AG09309 (cell line): ENCODE results near the gene BCL2L15.

ENCODE experiments used
- DNase-seq: peaks from one replicate; pipeline ENCODE4 v3.0.0-alpha.2; 2010; ENCODE audit warnings: low read depth
- H3K4me3 ChIP-seq: 2 replicates; pipeline ENCODE4 v1.5.1; 2011; ENCODE audit warnings: mild to moderate bottlenecking, low read depth, low read length, moderate library complexity; ENCODE audit not compliant: control insufficient read depth
- TF ChIP-seq, protein P1 (sequence below): IDR thresholded peaks from 2 replicates; pipeline ENCODE4 v1.5.1; 2011; ENCODE audit warnings: mild to moderate bottlenecking, low read depth, low read length, inconsistent platforms; ENCODE audit not compliant: insufficient read depth, control insufficient read depth; ENCODE audit errors: missing control alignments

Gene BCL2L15

GRCh38 chr1:113898241-113898814, 10.9 kb upstream of the BCL2L15 start:
- no peak for DNase-seq
- TF ChIP-seq, protein P1, sequence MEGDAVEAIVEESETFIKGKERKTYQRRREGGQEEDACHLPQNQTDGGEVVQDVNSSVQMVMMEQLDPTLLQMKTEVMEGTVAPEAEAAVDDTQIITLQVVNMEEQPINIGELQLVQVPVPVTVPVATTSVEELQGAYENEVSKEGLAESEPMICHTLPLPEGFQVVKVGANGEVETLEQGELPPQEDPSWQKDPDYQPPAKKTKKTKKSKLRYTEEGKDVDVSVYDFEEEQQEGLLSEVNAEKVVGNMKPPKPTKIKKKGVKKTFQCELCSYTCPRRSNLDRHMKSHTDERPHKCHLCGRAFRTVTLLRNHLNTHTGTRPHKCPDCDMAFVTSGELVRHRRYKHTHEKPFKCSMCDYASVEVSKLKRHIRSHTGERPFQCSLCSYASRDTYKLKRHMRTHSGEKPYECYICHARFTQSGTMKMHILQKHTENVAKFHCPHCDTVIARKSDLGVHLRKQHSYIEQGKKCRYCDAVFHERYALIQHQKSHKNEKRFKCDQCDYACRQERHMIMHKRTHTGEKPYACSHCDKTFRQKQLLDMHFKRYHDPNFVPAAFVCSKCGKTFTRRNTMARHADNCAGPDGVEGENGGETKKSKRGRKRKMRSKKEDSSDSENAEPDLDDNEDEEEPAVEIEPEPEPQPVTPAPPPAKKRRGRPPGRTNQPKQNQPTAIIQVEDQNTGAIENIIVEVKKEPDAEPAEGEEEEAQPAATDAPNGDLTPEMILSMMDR: no peak
- H3K4me3 ChIP-seq: no peak overlapping the region

GRCh38 chr1:113895961-113896360, 8.6 kb upstream of the BCL2L15 start:
- H3K4me3 ChIP-seq: no peak overlapping the region
- no peak for DNase-seq
- TF ChIP-seq, protein P1: no peak

DNA sequence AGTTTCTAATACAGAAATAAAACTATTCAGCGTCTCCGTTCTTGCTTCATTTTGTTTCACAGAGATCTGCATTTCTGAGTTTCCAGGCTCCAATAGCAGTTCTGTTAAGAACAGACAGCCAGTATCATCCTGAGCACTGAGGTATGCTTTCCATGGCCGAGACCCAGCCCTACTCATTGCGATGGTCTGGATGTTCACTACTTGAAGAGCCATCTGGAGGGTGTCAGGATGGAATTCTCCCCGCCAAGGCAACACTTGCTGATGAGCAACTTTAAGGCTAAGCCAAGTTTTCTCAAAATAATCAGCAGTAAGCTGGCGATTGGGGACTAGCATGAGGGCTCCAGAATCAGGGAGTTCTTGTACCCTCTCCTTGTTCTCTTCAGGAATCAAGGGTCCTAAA, 7.7 kb upstream of the BCL2L15 start:
- DNase-seq: no peak
- TF ChIP-seq, protein P1: no peak
- no peak overlapping the region for H3K4me3 ChIP-seq

DNA sequence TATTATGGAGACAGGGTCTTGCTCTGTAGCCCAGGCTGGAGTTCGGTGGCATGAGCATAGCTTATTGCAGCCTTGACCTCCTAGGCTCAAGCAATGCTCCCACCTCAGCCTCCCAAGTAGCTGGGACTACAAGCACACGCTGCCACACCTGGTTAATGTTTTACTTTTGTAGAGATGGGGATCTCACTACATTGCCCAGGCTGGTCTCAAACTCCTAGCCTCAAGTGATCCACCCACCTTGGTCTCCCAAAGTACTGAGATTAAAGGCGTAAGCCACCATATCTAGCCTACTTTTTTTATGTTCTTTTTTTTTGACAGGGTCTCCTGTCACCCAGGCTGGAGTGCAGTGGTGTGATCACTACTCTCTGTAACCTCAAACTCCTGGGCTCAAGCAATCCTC, 5.9 kb upstream of the BCL2L15 start:
- H3K4me3 ChIP-seq: no peak overlapping the region
- no peak for DNase-seq

GRCh38 chr1:113891631-113892220, 4.3 kb upstream of the BCL2L15 start:
- no peak for DNase-seq
- no peak overlapping the region for H3K4me3 ChIP-seq
- TF ChIP-seq, protein P1: no peak

More for the DNA sequence above, 5.9 kb upstream of the BCL2L15 start:
- TF ChIP-seq, protein P1: no peak

- no peak for DNase-seq
- no peak overlapping the region for H3K4me3 ChIP-seq
- TF ChIP-seq, protein P1: no peak
Observed at GRCh38 chr1:113890816-113891215, 3.4 kb upstream of the BCL2L15 start.
